HCT116 (cell line): ENCODE results near the gene OGFOD2. TPM values are rescaled to one million over a fixed set of nuclear protein-coding genes. Genes with fewer than 3 reads are reported as not detected.

Experiments
- ATAC-seq: fragments of 200-7000 bp; cut with Tn5 transposase; 2 replicates; pipeline ENCODE4 v1.9.1; 2020; ENCODE audit warnings: mild to moderate bottlenecking, moderate library complexity
- BruUV-seq: library from RNA; stranded (reverse); fragments of 400-500 nt; replicated peaks from 2 replicates; lab custom pipeline; 2021; lab: Mats Ljungman, UMichigan
- CTCF ChIA-PET: fragments of 300-600 bp; sonication (Branson Sonifier 250); formaldehyde crosslinking; loops from one replicate; lab custom pipeline; 2021; ENCODE audit warnings: antibody characterized with exemption; lab: Charles Lee
- POLR2A ChIA-PET: fragments of 300-600, 350-600 bp; sonication (Branson Sonifier 250); formaldehyde crosslinking; loops from one replicate; lab custom pipeline; 2021; ENCODE audit warnings: antibody characterized with exemption; lab: Charles Lee
- RAD21 ChIA-PET, 2 experiments: fragments of 300-600 bp; sonication (Branson Sonifier 250); formaldehyde crosslinking; loops; one replicate each; lab custom pipeline; 2023; ENCODE audit warnings: low total read pairs in 2 of 2; ENCODE audit not compliant: uncharacterized antibody in 2 of 2, unreplicated experiment in 2 of 2, low non-redundant PET in 1 of 2; lab: Charles Lee
- DNase-seq: peaks from one replicate; pipeline ENCODE4 v3.0.0-alpha.2; 2010; ENCODE audit warnings: low read depth, low spot score
- H2AFZ ChIP-seq: fragments of 200-600 bp; shearing (Covaris generic), sonication (generic); 2 replicates; pipeline ENCODE4 v1.6.1; 2017; ENCODE audit warnings: low read depth, mixed run types, mixed read lengths, antibody characterized with exemption, low read length; ENCODE audit not compliant: poor library complexity, severe bottlenecking
- H3K27ac ChIP-seq: 2 replicates; pipeline ENCODE4 v1.5.1; 2012; ENCODE audit warnings: low read depth, low read length
- H3K27me3 ChIP-seq: fragments of 200-600 bp; sonication (generic); 2 replicates; pipeline ENCODE4 v1.6.1; 2016; ENCODE audit warnings: mixed run types, low read length, mixed read lengths; ENCODE audit not compliant: insufficient read depth
- H3K36me3 ChIP-seq, 2 experiments: fragments of 200-500 bp in 1 of 2; fragments of 200-600 bp in 1 of 2; sonication (Bioruptor generic) in 1 of 2; sonication (generic) in 1 of 2; 2 replicates each; pipeline versions ENCODE4 v1.5.1 to v1.6.1; 2014 to 2016; ENCODE audit warnings: low read length in 2 of 2, inconsistent platforms in 1 of 2, mixed read lengths in 1 of 2, mixed run types in 1 of 2; ENCODE audit not compliant: insufficient read depth in 2 of 2, control insufficient read depth in 1 of 2
- H3K4me1 ChIP-seq, 2 experiments: fragments of 200-600 bp in 1 of 2; sonication (generic) in 1 of 2; 2 replicates each; pipeline versions ENCODE4 v1.5.1 to v1.6.1; 2012 to 2017; ENCODE audit warnings: low read length in 2 of 2, inconsistent platforms in 1 of 2, mild to moderate bottlenecking in 1 of 2, mixed read lengths in 1 of 2, mixed run types in 1 of 2, moderate library complexity in 1 of 2; ENCODE audit not compliant: insufficient read depth in 2 of 2, control insufficient read depth in 1 of 2
- H3K4me2 ChIP-seq: fragments of 200-600 bp; sonication (generic); 2 replicates; pipeline ENCODE4 v1.6.1; 2017; ENCODE audit warnings: mixed run types, low read length, mixed read lengths
- H3K4me3 ChIP-seq, 2 experiments: fragments of 200-600 bp in 1 of 2; sonication (generic) in 1 of 2; replicated peaks in 1 of 2; 2 replicates each; pipeline ENCODE4 v1.5.1; 2011 to 2016; ENCODE audit warnings: low read length in 2 of 2, control low read depth in 1 of 2, low read depth in 1 of 2, mild to moderate bottlenecking in 1 of 2, mixed read lengths in 1 of 2, mixed run types in 1 of 2
- H3K79me2 ChIP-seq: fragments of 200-600 bp; sonication (generic); 2 replicates; pipeline ENCODE4 v1.6.1; 2017; ENCODE audit warnings: mild to moderate bottlenecking, mixed run types, low read length, moderate library complexity, mixed read lengths; ENCODE audit not compliant: insufficient read depth
- H3K9ac ChIP-seq: fragments of 200-600 bp; sonication (generic); 2 replicates; pipeline ENCODE4 v1.6.1; 2016; ENCODE audit warnings: low read length, mixed read lengths
- H3K9me2 ChIP-seq: fragments of 200-600 bp; sonication (generic), shearing (Covaris generic); 2 replicates; pipeline ENCODE4 v1.6.1; 2017; ENCODE audit warnings: mixed run types, mild to moderate bottlenecking, moderate library complexity; ENCODE audit not compliant: insufficient read depth
- H3K9me3 ChIP-seq, 2 experiments: fragments of 200-500 bp in 1 of 2; fragments of 200-600 bp in 1 of 2; sonication (Bioruptor generic) in 1 of 2; sonication (generic) in 1 of 2; 2 replicates each; pipeline ENCODE4 v1.6.1; 2014 to 2017; ENCODE audit warnings: low read length in 2 of 2, mixed read lengths in 2 of 2, inconsistent platforms in 1 of 2, low read depth in 1 of 2, mild to moderate bottlenecking in 1 of 2, mixed run types in 1 of 2, moderate library complexity in 1 of 2; ENCODE audit not compliant: control insufficient read depth in 1 of 2, insufficient read depth in 1 of 2
- H4K20me1 ChIP-seq: fragments of 200-600 bp; sonication (generic), shearing (Covaris generic); 2 replicates; pipeline ENCODE4 v1.6.1; 2017; ENCODE audit warnings: mixed run types, mild to moderate bottlenecking, moderate library complexity; ENCODE audit not compliant: insufficient read depth
- ATF3 ChIP-seq: IDR thresholded peaks from 2 replicates; pipeline ENCODE4 v1.6.1; 2012
- CBX3 ChIP-seq: IDR thresholded peaks from 2 replicates; pipeline ENCODE4 v1.6.1; 2012; ENCODE audit warnings: low read depth
- CTCF ChIP-seq, 3 experiments: fragments of 200-600 bp in 1 of 3; sonication (generic) in 1 of 3; IDR thresholded peaks in 2 of 3; conservative IDR thresholded peaks in 1 of 3; 2 replicates each; pipeline ENCODE4 v1.5.1; 2012 to 2017; ENCODE audit warnings: low read depth in 2 of 3, low read length in 2 of 3, antibody characterized with exemption in 1 of 3, borderline replicate concordance in 1 of 3, control low read depth in 1 of 3, mild to moderate bottlenecking in 1 of 3, mixed read lengths in 1 of 3, mixed run types in 1 of 3, moderate library complexity in 1 of 3; ENCODE audit not compliant: insufficient read depth in 1 of 3
- EZH2 ChIP-seq: fragments of 200-600 bp; sonication (generic); IDR thresholded peaks from 2 replicates; pipeline ENCODE4 v1.6.1; 2017; ENCODE audit warnings: antibody characterized with exemption, mixed run types
- FOSL1 ChIP-seq: IDR thresholded peaks from 2 replicates; pipeline ENCODE4 v1.6.1; 2012; ENCODE audit warnings: low read depth
- JUND ChIP-seq: IDR thresholded peaks from 2 replicates; pipeline ENCODE4 v1.6.1; 2012
- POLR2AphosphoS5 ChIP-seq: IDR thresholded peaks from 2 replicates; pipeline ENCODE4 v1.6.1; 2011; ENCODE audit warnings: mild to moderate bottlenecking, low read depth, low read length, moderate library complexity
- RAD21 ChIP-seq: IDR thresholded peaks from 2 replicates; pipeline ENCODE4 v1.6.1; 2012; ENCODE audit warnings: low read depth, mild to moderate bottlenecking
- SIN3A ChIP-seq: IDR thresholded peaks from 2 replicates; pipeline ENCODE4 v1.6.1; 2012; ENCODE audit warnings: low read depth
- SP1 ChIP-seq: IDR thresholded peaks from 2 replicates; pipeline ENCODE4 v1.6.1; 2012; ENCODE audit warnings: low read depth
- SRF ChIP-seq: IDR thresholded peaks from 2 replicates; pipeline ENCODE4 v1.6.1; 2012; ENCODE audit warnings: low read depth
- TCF7L2 ChIP-seq: IDR thresholded peaks from 2 replicates; pipeline ENCODE4 v1.7.0; 2011; ENCODE audit warnings: borderline replicate concordance, inconsistent platforms; ENCODE audit not compliant: insufficient read depth, insufficient read length; ENCODE audit errors: extremely low read depth
- YY1 ChIP-seq: IDR thresholded peaks from 2 replicates; pipeline ENCODE4 v1.6.1; 2011; ENCODE audit warnings: low read length, low read depth, moderate library complexity, mild to moderate bottlenecking; ENCODE audit not compliant: insufficient replicate concordance; ENCODE audit errors: extremely low read depth
- ZFX ChIP-seq: fragments of 450-650 bp; IDR thresholded peaks from 2 replicates; pipeline ENCODE4 v1.6.1; 2017
- ZNF274 ChIP-seq: fragments of 200-500 bp; sonication (Bioruptor generic); IDR thresholded peaks from 2 replicates; pipeline ENCODE4 v1.6.1; 2014; ENCODE audit warnings: mild to moderate bottlenecking, low read depth, low read length, inconsistent platforms
- intact Hi-C: fragments of 100-400 bp; cut with micrococcal nuclease; formaldehyde crosslinking; loops from 2 replicates; pipeline ENCODE4 v1.10.0; 2022
- total RNA-seq: library from RNA; stranded (reverse); gene quantifications from one replicate; pipeline ENCODE4 v1.2.1, GENCODE V29; 2021; ENCODE audit not compliant: unreplicated experiment

Gene OGFOD2
- total RNA-seq, 1 experiment from 2014 or later, result 29.5 TPM

GRCh38 chr12:122987086-122987951, 12.3 kb downstream of the OGFOD2 start:
- ATAC-seq, result no peak
- H3K4me1 ChIP-seq, result peaks cover 0 to 1% of the 10 kb centered on the region in 2 experiments; a peak in 1 of 4 replicates
- no peaks in the 10 kb centered on the region for H3K9me2 ChIP-seq
- peaks cover 1% of the 10 kb centered on the region; the same call in 1 of the 2 replicates for H3K79me2 ChIP-seq
- peaks cover 0 to 2% of the 10 kb centered on the region in 2 experiments; a peak in 2 of 4 replicates for H3K36me3 ChIP-seq
- H3K4me2 ChIP-seq, result no peak overlapping the region
- H4K20me1 ChIP-seq, result no peaks in the 10 kb centered on the region
- POLR2A ChIA-PET, result no interaction called here
- TF ChIP-seq ZFX (no peak), FOSL1 (no peak), JUND (no peak), TCF7L2 (no peak), EZH2 (no peak), CTCF (IDR thresholded peaks at IDR 0.05 in 2 of 3, conservative IDR thresholded peaks at IDR 0.05 in 1 of 3; ENCODE audit: borderline replicate concordance in 1 of 3, insufficient read depth in 1 of 3, low read depth in 2 of 3, low read length in 2 of 3) (no peak), YY1 (no peak), CBX3 (no peak), SP1 (no peak), POLR2AphosphoS5 (no peak), ZNF274 (no peak), SRF (no peak), SIN3A (no peak), ATF3 (no peak), RAD21 (no peak)
- H3K9me3 ChIP-seq, result no peaks in the 10 kb centered on the region
- CTCF ChIA-PET, result no interaction called here
- no peak overlapping the region for H3K27ac ChIP-seq
- no peak for DNase-seq
- no TSS peak for BruUV-seq
- RAD21 ChIA-PET, result no interaction called here
- no peaks in the 10 kb centered on the region for H3K27me3 ChIP-seq
- H2AFZ ChIP-seq, result no peak overlapping the region
- intact Hi-C loops, result no loop called here
- no peak overlapping the region for H3K9ac ChIP-seq
- H3K4me3 ChIP-seq, result no peak overlapping the region
